Stimulated activated CD4-positive, alpha-beta T cell treated with anti-CD3 and anti-CD28 coated beads, TNF-alpha, amount 100 ng/mL, for 4 hours (primary cell): ENCODE measurements around the gene ARHGEF33.
"Not testable (repeated sequence)": the region's sequence is repeated elsewhere in the genome, so short reads cannot be mapped to it uniquely, and the experiment has no call there.

Experiments
- DNase-seq, 3 experiments: peaks; one replicate each; pipeline ENCODE4 v3.0.0-alpha.2; 2020; ENCODE audit warnings: low read depth in 3 of 3

ARHGEF33 gene

GRCh38 chr2:38909872-38910271, 20.2 kb downstream of the ARHGEF33 start:
- DNase-seq: no peak

GRCh38 chr2:38911191-38911590, 21.5 kb downstream of the ARHGEF33 start:
- DNase-seq: no peak

GRCh38 chr2:38912619-38913018, 22.9 kb downstream of the ARHGEF33 start:
- DNase-seq: no peak

- no peak for DNase-seq
These were observed 32.7 kb downstream of the ARHGEF33 start for GRCh38 chr2:38922389-38922788.

GRCh38 chr2:38922902-38923301, 33.2 kb downstream of the ARHGEF33 start:
- no peak for DNase-seq

- no peak for DNase-seq
These were observed 36.3 kb downstream of the ARHGEF33 start for GRCh38 chr2:38925982-38926381.

- no peak for DNase-seq
These were observed 40.9 kb downstream of the ARHGEF33 start for GRCh38 chr2:38930600-38930999.

- DNase-seq: no peak
These were observed 42.9 kb downstream of the ARHGEF33 start for GRCh38 chr2:38932586-38932985.

- no peak for DNase-seq
These were observed 44.0 kb downstream of the ARHGEF33 start for GRCh38 chr2:38933653-38934052.

GRCh38 chr2:38934742-38935141, 45.1 kb downstream of the ARHGEF33 start:
- DNase-seq: no peak

- no peak for DNase-seq
These were observed 46.0 kb downstream of the ARHGEF33 start for GRCh38 chr2:38935568-38936172.

GRCh38 chr2:38936516-38936915, 46.8 kb downstream of the ARHGEF33 start:
- not testable (repeated sequence) for DNase-seq

- no peak for DNase-seq
These were observed 47.9 kb downstream of the ARHGEF33 start for GRCh38 chr2:38937548-38937947.

- no peak for DNase-seq
These were observed 51.1 kb downstream of the ARHGEF33 start for GRCh38 chr2:38940746-38941145.

GRCh38 chr2:38943784-38944183, 54.1 kb downstream of the ARHGEF33 start:
- no peak for DNase-seq

- no peak for DNase-seq
These were observed 55.7 kb downstream of the ARHGEF33 start for GRCh38 chr2:38945372-38945771.

- no peak for DNase-seq
These were observed 56.2 kb downstream of the ARHGEF33 start for GRCh38 chr2:38945911-38946310.

- DNase-seq: peak in 2 of 3 experiments; percentile 21 to 35
These were observed 57.9 kb downstream of the ARHGEF33 start for GRCh38 chr2:38947241-38948239.

- DNase-seq: no peak
These were observed 58.8 kb downstream of the ARHGEF33 start for GRCh38 chr2:38948387-38948882.

- no peak for DNase-seq
These were observed 59.3 kb downstream of the ARHGEF33 start for GRCh38 chr2:38948995-38949394.

- no peak for DNase-seq
These were observed 62.1 kb downstream of the ARHGEF33 start for GRCh38 chr2:38951766-38952165.

- DNase-seq: no peak
These were observed 68.3 kb downstream of the ARHGEF33 start for GRCh38 chr2:38957972-38958371.

GRCh38 chr2:38959466-38959865, 69.8 kb downstream of the ARHGEF33 start:
- no peak for DNase-seq
